K562 (cell line): ENCODE data around the gene PNPLA7. TPM values are rescaled to one million over a fixed set of nuclear protein-coding genes. Genes with fewer than 3 reads are reported as not detected.

Experiments used
- ADNP ChIP-seq: fragments of 200-800 bp; sonication (Bioruptor generic); IDR thresholded peaks from 2 replicates; pipeline ENCODE4 v1.6.1; 2016; ENCODE audit warnings: missing genetic modification characterization, missing compliant biosample characterization
- BACH1 ChIP-seq: fragments of 200-800 bp; sonication (Bioruptor generic); IDR thresholded peaks from 2 replicates; pipeline ENCODE4 v1.6.1; 2016; ENCODE audit warnings: missing genetic modification characterization, missing compliant biosample characterization
- C11orf30 ChIP-seq: fragments of 450-650 bp; IDR thresholded peaks from 2 replicates; pipeline ENCODE4 v1.6.1; 2016; ENCODE audit warnings: low read depth, mild to moderate bottlenecking
- CAMTA2 ChIP-seq: fragments of 250-450 bp; sonication (Bioruptor Pico); conservative IDR thresholded peaks from 2 replicates; pipeline ENCODE4 v1.5.1; 2022
- HNRNPUL1 ChIP-seq: fragments of 200-400 bp; formaldehyde crosslinking; IDR thresholded peaks from 2 replicates; pipeline ENCODE4 v1.6.1; 2017; ENCODE audit warnings: low read length
- MAX ChIP-seq: sonication (generic); formaldehyde crosslinking; IDR thresholded peaks from 2 replicates; pipeline ENCODE4 v1.9.0; 2022; ENCODE audit warnings: mild to moderate bottlenecking, missing genetic modification reagents
- MEIS2 ChIP-seq: fragments of 450-650 bp; IDR thresholded peaks from 2 replicates; pipeline ENCODE4 v1.6.1; 2014; ENCODE audit warnings: mild to moderate bottlenecking; ENCODE audit not compliant: partially characterized antibody
- NFIC ChIP-seq: fragments of 450-650 bp; IDR thresholded peaks from 2 replicates; pipeline ENCODE4 v1.6.1; 2017; ENCODE audit warnings: mild to moderate bottlenecking, inconsistent platforms
- RBM25 ChIP-seq: fragments of 200-400 bp; formaldehyde crosslinking; IDR thresholded peaks from 2 replicates; pipeline ENCODE4 v1.6.1; 2018; ENCODE audit warnings: low read length, low read depth, moderate library complexity; ENCODE audit not compliant: severe bottlenecking
- ZNF165 ChIP-seq: fragments of 250-450 bp; sonication (Bioruptor Pico); IDR thresholded peaks from 2 replicates; pipeline ENCODE4 v1.4.0; 2020; ENCODE audit warnings: borderline replicate concordance
- ZNF274 ChIP-seq: IDR thresholded peaks from 2 replicates; pipeline ENCODE4 v1.6.1; 2011; ENCODE audit warnings: low read depth, mild to moderate bottlenecking, low read length, moderate library complexity, borderline replicate concordance
- ZNF3 ChIP-seq: fragments of 250-450 bp; sonication (Bioruptor Pico); IDR thresholded peaks from 2 replicates; pipeline ENCODE4 v1.5.0; 2021; ENCODE audit warnings: mild to moderate bottlenecking, moderate library complexity
- ZNF518B ChIP-seq: fragments of 250-450 bp; sonication (Bioruptor Pico); IDR thresholded peaks from 2 replicates; pipeline ENCODE4 v1.5.0; 2021; ENCODE audit warnings: mild to moderate bottlenecking, moderate library complexity
- polyA plus RNA-seq, 8 experiments: library from polyadenylated mRNA; depleted of rRNA in 4 of 8; stranded (reverse) in 5 of 8; unstranded in 3 of 8; fragments of >200 nt; fragmentation: Nextera tagmentation in 2 of 8; fragmentation: Illumina TruSeq in 1 of 8; extraction: Ambion mirVana in 2 of 8; extraction: Trizol in 1 of 8; gene quantifications; 2 replicates each; pipeline versions ENCODE4 v1.2.1 to v1.2.3, GENCODE V29; 2011 to 2014; ENCODE audit warnings: inconsistent platforms in 1 of 8, missing spikeins in 1 of 8
- total RNA-seq, 7 experiments: library from RNA; depleted of rRNA in 6 of 7; stranded (reverse); fragments of >200 nt in 6 of 7; fragmentation: Illumina TruSeq in 2 of 7; extraction: Trizol in 2 of 7; gene quantifications; 2 replicates each; pipeline versions ENCODE4 v1.2.1 to v1.2.3, GENCODE V29; 2011 to 2021; ENCODE audit warnings: low replicate concordance in 1 of 7

Gene PNPLA7
- total and polyA plus RNA-seq, 9 of the 15 experiments (the other 6 are each of a cell fraction or from before 2014, with no cell fraction given): 0.01 to 0.85 (median 0.19) TPM; not detected in 1

GRCh38 chr9:137423514-137424291, 126.5 kb downstream of the PNPLA7 start (continued):
- TF ChIP-seq ZNF518B (CRISPR knock-in tag): no peak
- TF ChIP-seq ZNF165 (CRISPR knock-in tag): no peak
- TF ChIP-seq MEIS2: no peak
- no peak for TF ChIP-seq C11orf30
- no peak for TF ChIP-seq HNRNPUL1
- TF ChIP-seq ZNF3: no peak
- no peak for TF ChIP-seq RBM25
- no peak for TF ChIP-seq CAMTA2
- TF ChIP-seq MAX: no peak
- no peak for TF ChIP-seq NFIC
- no peak for TF ChIP-seq ZNF274
- TF ChIP-seq BACH1: no peak
- no peak for TF ChIP-seq ADNP (tag)
- TF ChIP-seq, all 486 proteins: peak for 17
